Activated CD8-positive, alpha-beta memory T cell treated with anti-CD3 and anti-CD28 coated beads, Interleukin-2, amount 50 U/mL, for 1 hour (primary cell): ENCODE measurements around the gene DDIAS.
"Not testable (repeated sequence)": the region's sequence is repeated elsewhere in the genome, so short reads cannot be mapped to it uniquely, and the experiment has no call there.

Experiments
- DNase-seq: peaks from one replicate; pipeline ENCODE4 v3.0.0-alpha.2; 2020; ENCODE audit errors: extremely low read depth

The DDIAS gene, protein sequence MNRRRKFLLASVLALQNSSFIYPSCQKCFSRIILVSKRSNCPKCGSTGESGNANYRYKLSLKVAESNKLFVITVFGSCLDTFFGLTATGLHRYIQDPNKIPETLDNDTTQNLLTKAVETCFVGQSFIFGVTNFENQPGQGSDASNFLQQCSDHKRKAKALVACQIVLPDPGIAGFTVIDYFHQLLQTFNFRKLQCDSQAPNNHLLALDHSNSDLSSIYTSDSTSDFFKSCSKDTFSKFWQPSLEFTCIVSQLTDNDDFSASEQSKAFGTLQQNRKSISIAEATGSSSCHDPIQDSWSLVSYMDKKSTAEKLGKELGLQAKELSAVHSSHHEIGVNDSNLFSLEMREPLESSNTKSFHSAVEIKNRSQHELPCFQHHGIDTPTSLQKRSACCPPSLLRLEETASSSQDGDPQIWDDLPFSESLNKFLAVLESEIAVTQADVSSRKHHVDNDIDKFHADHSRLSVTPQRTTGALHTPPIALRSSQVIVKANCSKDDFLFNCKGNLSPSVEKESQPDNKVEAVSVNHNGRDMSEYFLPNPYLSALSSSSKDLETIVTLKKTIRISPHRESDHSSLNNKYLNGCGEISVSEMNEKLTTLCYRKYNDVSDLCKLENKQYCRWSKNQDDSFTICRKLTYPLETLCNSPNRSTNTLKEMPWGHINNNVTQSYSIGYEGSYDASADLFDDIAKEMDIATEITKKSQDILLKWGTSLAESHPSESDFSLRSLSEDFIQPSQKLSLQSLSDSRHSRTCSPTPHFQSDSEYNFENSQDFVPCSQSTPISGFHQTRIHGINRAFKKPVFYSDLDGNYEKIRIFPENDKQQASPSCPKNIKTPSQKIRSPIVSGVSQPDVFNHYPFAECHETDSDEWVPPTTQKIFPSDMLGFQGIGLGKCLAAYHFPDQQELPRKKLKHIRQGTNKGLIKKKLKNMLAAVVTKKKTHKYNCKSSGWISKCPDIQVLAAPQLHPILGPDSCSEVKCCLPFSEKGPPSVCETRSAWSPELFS

DNA sequence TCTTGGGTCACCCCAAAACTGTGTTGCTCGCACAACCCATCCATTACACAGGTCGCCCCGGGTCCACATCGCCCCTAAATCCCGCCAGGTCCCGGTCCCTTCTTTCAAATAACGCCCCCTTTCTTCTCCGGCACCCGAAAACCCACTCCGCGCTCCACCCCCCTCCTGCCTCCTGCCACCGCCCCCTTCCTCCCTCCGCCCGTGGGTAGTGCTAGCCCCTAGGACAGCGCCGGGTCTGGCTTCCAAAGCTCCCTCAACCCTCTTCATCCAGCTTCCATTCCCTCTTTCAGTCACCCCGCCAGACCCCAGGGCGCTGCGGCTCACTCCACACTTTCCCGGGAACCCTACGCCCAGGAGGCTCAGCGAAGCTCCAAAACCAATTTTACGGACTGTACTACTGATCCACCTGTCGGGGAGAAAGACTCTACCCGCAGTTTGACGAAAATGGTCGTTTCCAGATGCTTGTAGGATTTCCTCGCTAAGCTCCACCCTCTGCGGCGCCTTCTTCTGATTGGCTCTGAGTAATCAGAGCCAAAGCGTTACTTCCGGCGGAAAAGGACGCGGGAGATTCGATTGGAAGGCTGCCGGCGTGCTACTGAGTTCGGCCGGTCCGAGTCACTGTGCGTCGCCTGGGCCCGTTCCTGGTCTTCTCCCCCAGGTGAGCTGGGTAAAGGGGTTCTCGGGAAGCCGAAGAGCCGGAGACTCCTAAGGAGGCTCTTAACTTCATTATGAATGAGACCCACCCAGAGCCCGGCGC lies at the start of gene DDIAS:
Gene DDIAS, plus strand, starts transcription at position 572 of the 757 bp plus-strand sequence. CDS start 13,003 bp downstream, outside the sequence.
- peak; percentile 88 for DNase-seq

GRCh38 chr11:82854242-82854641 lies 47.3 kb upstream of the DDIAS start:
- DNase-seq = no peak

- DNase-seq = not testable (repeated sequence)
These were observed 46.6 kb upstream of the DDIAS start for GRCh38 chr11:82854916-82855315.

DNA sequence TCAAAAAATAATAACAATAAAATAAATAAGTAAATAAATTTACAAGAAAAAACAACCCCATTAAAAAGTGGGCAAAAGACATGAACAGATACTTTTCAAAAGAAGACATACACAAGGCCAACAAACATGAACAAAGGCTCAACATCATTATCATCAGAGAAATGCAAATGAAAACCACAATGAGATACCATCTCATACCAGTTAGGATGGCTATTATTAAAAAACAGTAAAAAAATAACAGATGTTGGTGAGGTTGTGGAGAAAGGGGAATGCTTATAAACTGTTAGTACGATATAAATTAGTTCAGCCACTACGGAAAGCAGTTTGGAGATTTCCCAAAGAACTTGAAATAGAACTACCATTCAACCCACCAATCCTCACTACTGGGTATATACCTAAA lies 45.9 kb upstream of the DDIAS start:
- DNase-seq = no peak

- DNase-seq = no peak
These were observed 44.4 kb upstream of the DDIAS start for GRCh38 chr11:82857145-82857544.

GRCh38 chr11:82858133-82858532 lies 43.4 kb upstream of the DDIAS start:
- DNase-seq = no peak

DNA sequence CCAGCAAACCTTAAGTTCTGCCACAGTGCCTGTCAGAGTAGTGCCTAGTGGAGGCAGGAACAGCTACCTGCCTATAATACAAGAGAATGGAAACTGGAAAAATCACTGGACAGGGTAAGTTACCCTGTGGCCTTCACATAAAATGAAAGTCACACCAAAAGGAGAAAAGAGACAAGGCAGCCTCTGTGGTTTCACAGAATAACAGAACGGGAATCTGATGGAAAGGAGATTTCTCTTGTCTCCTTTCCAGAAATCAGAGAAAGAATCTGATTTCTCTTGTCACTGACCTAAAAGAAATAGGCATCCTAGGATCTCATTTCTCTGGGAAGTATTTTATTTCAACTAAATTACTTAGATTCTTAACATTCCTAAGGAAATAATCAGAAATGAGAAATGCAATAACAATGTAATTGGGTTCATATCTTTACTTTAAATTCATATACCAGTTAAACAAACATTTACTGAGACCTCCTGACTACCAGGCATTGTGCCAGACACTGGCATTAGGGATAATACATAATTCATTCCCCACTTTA lies 42.9 kb upstream of the DDIAS start:
- DNase-seq = no peak

- no peak for DNase-seq
These were observed 41.8 kb upstream of the DDIAS start for GRCh38 chr11:82859750-82860149.

- DNase-seq = no peak
These were observed 39.2 kb upstream of the DDIAS start for GRCh38 chr11:82862379-82862778.

DNA sequence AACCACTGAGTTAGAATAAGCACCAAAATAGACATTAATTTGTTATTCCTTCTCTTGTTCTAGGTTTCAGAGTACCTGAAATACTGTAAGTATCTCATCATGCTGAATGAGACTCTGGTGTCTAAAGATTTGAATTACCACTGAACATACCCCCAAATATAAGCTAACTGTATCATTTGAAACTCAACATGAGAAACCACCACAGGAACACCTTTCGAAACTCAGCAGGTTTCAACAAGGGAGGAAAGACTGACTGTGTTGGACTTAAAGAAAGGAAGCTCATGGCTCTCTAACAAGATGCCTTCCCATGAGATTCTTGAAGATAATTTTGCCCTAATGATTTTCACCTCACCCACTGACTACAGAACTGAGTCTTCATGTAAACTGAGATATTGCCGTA lies 38.3 kb upstream of the DDIAS start:
- no peak for DNase-seq

GRCh38 chr11:82864268-82864667 lies 37.3 kb upstream of the DDIAS start:
- no peak for DNase-seq

GRCh38 chr11:82865841-82866240 lies 35.7 kb upstream of the DDIAS start:
- DNase-seq = no peak

GRCh38 chr11:82867495-82868082 lies 33.9 kb upstream of the DDIAS start:
- DNase-seq = peak; percentile 63

- DNase-seq = no peak
These were observed 31.9 kb upstream of the DDIAS start for GRCh38 chr11:82869657-82870056.

DNA sequence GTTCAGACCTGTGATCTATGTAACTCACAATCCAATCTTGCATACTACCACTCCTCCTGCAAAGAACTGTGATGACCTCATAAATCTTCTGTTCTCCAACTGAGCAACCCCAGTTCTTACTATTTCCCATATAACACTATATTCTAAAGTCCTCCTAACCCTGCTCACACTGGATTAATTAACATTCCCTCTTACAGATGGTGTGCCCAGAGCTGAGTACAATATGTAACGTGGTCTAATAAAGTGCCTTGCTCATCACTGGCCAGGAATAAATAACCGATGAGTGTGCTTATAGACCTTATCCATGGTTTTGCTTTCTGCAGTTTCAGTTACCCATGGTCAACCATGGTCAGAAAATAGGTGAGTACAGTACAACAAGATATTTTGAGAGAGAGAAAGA lies 29.9 kb upstream of the DDIAS start:
- DNase-seq = no peak

DNA sequence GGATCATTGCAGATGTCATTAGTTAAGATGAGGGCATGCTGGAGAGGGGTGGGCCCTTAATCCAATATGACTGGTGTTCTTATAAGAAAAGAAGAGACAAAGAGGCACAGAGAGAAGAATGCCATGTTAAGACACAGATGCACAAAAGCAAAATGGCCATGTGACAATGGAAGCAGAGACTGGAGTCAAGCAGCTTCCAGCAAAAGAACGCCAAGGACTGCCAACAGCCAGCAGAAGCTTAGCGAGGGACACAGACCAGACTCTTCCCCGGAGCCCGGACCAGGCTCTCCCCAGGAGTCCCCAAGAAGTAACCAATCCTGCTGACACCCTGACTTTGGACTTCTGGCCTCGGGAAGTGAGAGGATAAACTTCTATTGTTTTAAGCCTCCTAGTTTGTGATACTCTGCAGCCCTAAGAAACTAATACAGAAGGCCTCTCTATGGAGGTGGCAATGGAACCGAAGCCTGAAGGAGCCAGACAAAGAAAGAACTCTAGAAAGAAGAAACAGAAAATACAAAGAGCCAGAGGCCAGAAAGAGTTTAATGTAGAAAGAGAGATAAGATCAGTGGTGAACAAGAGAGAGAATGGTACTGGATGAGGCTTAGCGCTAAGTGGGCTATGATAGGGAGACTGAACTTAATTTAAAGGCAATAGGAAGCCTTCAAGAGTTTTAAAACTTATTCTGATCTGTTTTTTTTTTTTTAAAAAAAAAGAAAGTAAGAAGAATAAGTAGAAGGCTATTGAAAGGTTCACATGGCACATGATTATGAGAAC lies 29.0 kb upstream of the DDIAS start:
- DNase-seq = no peak

DNA sequence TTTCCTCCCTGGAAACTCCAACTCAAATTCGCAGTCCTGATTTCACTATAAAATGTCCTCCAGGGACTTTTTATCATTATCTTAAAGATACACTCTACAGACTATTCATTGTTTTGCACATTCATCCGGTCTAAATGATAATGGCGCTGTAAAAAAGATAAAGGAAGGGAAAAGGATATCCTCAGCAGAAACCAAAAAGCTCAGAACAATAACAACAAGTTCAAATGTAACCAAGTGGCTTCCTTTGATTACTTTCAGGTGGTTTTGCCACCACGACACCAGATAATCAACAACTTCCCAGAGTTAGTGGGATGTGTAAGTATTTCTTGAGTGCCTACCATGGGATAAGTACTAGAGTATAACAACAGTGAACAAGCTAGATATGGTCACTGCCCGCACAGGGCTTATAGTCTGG lies 27.6 kb upstream of the DDIAS start:
- no peak for DNase-seq

GRCh38 chr11:82874646-82875523 lies 26.7 kb upstream of the DDIAS start:
- DNase-seq = no peak

DNA sequence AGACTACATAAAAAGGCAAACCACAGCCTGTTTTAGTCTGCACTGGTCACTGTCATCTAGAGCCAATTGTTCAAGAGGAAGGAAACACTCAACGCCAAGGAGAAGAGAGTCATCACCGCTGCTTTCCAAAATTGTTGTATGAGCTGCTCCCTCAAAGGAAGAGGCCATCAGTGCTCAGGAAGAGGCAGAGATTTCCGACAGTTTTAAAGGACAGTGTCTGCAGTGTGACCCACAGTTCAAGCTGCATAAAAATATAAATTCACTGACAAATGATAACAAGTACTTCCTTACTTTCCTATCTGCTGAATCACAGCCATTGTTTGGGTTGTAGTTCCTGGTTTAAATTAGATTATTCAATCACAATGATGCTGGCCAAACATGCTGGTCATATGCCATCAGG lies 17.7 kb upstream of the DDIAS start:
- no peak for DNase-seq
